HepG2 (cell line): Measurements from ENCODE around the gene ATP9A. TPM values are rescaled to one million over a fixed set of nuclear protein-coding genes. Genes with fewer than 3 reads are reported as not detected.

Source experiments
- AKAP8 ChIP-seq: sonication (generic); formaldehyde crosslinking; IDR thresholded peaks from 2 replicates; pipeline ENCODE4 v1.5.1; 2020; ENCODE audit warnings: mild to moderate bottlenecking, missing genetic modification reagents
- ARNT ChIP-seq: fragments of 450-650 bp; IDR thresholded peaks from 2 replicates; pipeline ENCODE4 v1.6.1; 2017
- ARNT2 ChIP-seq: sonication (generic); formaldehyde crosslinking; IDR thresholded peaks from 2 replicates; pipeline ENCODE4 v1.8.0; 2022; ENCODE audit warnings: mild to moderate bottlenecking, low read depth, missing genetic modification reagents, moderate library complexity
- BRD4 ChIP-seq: sonication (generic); formaldehyde crosslinking; IDR thresholded peaks from 2 replicates; pipeline ENCODE4 v1.4.0; 2020; ENCODE audit warnings: missing genetic modification reagents
- CHD4 ChIP-seq: fragments of 200-600 bp; sonication (generic); IDR thresholded peaks from 2 replicates; pipeline ENCODE4 v1.7.0; 2017; ENCODE audit warnings: mild to moderate bottlenecking, low read length, borderline replicate concordance
- FOXK1 ChIP-seq: sonication (generic); formaldehyde crosslinking; IDR thresholded peaks from 2 replicates; pipeline ENCODE4 v1.4.0; 2020; ENCODE audit warnings: low read depth, missing genetic modification reagents, borderline replicate concordance
- FOXO1 ChIP-seq: sonication (generic); formaldehyde crosslinking; IDR thresholded peaks from 2 replicates; pipeline ENCODE4 v1.4.0; 2020; ENCODE audit warnings: missing genetic modification reagents
- HMGA1 ChIP-seq: sonication (generic); formaldehyde crosslinking; conservative IDR thresholded peaks from 2 replicates; pipeline ENCODE4 v1.4.0; 2020; ENCODE audit warnings: missing genetic modification reagents
- HOXA5 ChIP-seq: sonication (generic); formaldehyde crosslinking; IDR thresholded peaks from 2 replicates; pipeline ENCODE4 v1.4.0; 2020; ENCODE audit warnings: missing genetic modification reagents
- HOXA9 ChIP-seq: sonication (generic); formaldehyde crosslinking; IDR thresholded peaks from 2 replicates; pipeline ENCODE4 v1.8.1; 2022; ENCODE audit warnings: missing genetic modification reagents, mild to moderate bottlenecking, moderate library complexity, borderline replicate concordance
- MLLT10 ChIP-seq: sonication (generic); formaldehyde crosslinking; IDR thresholded peaks from 2 replicates; pipeline ENCODE4 v1.4.0; 2020; ENCODE audit warnings: missing genetic modification reagents
- MZF1 ChIP-seq: sonication (generic); formaldehyde crosslinking; IDR thresholded peaks from 2 replicates; pipeline ENCODE4 v1.8.1; 2023; ENCODE audit warnings: mild to moderate bottlenecking, missing genetic modification reagents, borderline replicate concordance
- NFYB ChIP-seq: sonication (generic); formaldehyde crosslinking; IDR thresholded peaks from 2 replicates; pipeline ENCODE4 v1.4.0; 2020; ENCODE audit warnings: missing genetic modification reagents
- NFYC ChIP-seq: IDR thresholded peaks from 2 replicates; pipeline ENCODE4 v1.6.1; 2016; ENCODE audit warnings: missing genetic modification reagents, missing compliant biosample characterization
- RCOR2 ChIP-seq: IDR thresholded peaks from 2 replicates; pipeline ENCODE4 v1.6.1; 2016; ENCODE audit warnings: missing biosample characterization, missing genetic modification reagents
- RORA ChIP-seq: sonication (generic); formaldehyde crosslinking; IDR thresholded peaks from 2 replicates; pipeline ENCODE4 v1.5.0; 2020; ENCODE audit warnings: mild to moderate bottlenecking, missing genetic modification reagents, moderate library complexity
- TBL1XR1 ChIP-seq: fragments of 150-350 bp; IDR thresholded peaks from 2 replicates; pipeline ENCODE4 v1.6.1; 2014; ENCODE audit warnings: borderline replicate concordance, low read length; ENCODE audit not compliant: partially characterized antibody
- ZNF10 ChIP-seq: sonication (generic); formaldehyde crosslinking; IDR thresholded peaks from 2 replicates; pipeline ENCODE4 v1.4.0; 2020; ENCODE audit warnings: mild to moderate bottlenecking, low read depth, missing genetic modification reagents, borderline replicate concordance
- ZNF232 ChIP-seq: sonication (generic); formaldehyde crosslinking; IDR thresholded peaks from 2 replicates; pipeline ENCODE4 v1.4.0; 2020; ENCODE audit warnings: missing genetic modification reagents, borderline replicate concordance
- polyA plus RNA-seq, 8 experiments: library from polyadenylated mRNA; depleted of rRNA in 3 of 8; stranded (reverse) in 7 of 8; unstranded in 1 of 8; fragments of >200 nt; fragmentation: Illumina TruSeq in 4 of 8; extraction: Trizol in 4 of 8; gene quantifications; 2 replicates each; pipeline versions ENCODE4 v1.2.1 to v1.2.3, GENCODE V29; 2011 to 2016; ENCODE audit warnings: low read depth in 4 of 8, missing spikeins in 1 of 8, mixed read lengths in 1 of 8; ENCODE audit not compliant: insufficient read depth in 1 of 8
- total RNA-seq, 5 experiments: library from RNA; depleted of rRNA; stranded (reverse); fragments of >200 nt; fragmentation: Illumina TruSeq; extraction: Trizol; gene quantifications; 2 replicates each; pipeline ENCODE4 v1.2.3, GENCODE V29; 2016; ENCODE audit warnings: low read depth in 1 of 5
- TF ChIP-seq, protein P1 (sequence below): sonication (generic); formaldehyde crosslinking; IDR thresholded peaks from 2 replicates; pipeline ENCODE4 v1.5.1; 2020; ENCODE audit warnings: mild to moderate bottlenecking, missing genetic modification reagents, borderline replicate concordance
- TF ChIP-seq, protein P2 (sequence below): sonication (generic); formaldehyde crosslinking; IDR thresholded peaks from 2 replicates; pipeline ENCODE4 v1.4.0; 2020; ENCODE audit warnings: missing genetic modification reagents, mild to moderate bottlenecking, borderline replicate concordance
- TF ChIP-seq, protein P3 (sequence below): sonication (generic); formaldehyde crosslinking; IDR thresholded peaks from 2 replicates; pipeline ENCODE4 v1.5.0; 2020; ENCODE audit warnings: missing genetic modification reagents, mild to moderate bottlenecking, borderline replicate concordance
- TF ChIP-seq, protein P4 (sequence below): sonication (generic); formaldehyde crosslinking; IDR thresholded peaks from 2 replicates; pipeline ENCODE4 v1.8.1; 2023; ENCODE audit warnings: mild to moderate bottlenecking, inconsistent platforms, moderate library complexity, missing genetic modification reagents, borderline replicate concordance
- TF ChIP-seq, protein P5 (sequence below): sonication (generic); formaldehyde crosslinking; IDR thresholded peaks from 2 replicates; pipeline ENCODE4 v1.4.0; 2020; ENCODE audit warnings: missing genetic modification reagents

Gene ATP9A
- total and polyA plus RNA-seq, 2 of the 13 experiments (the other 11 are each of a cell fraction or from before 2014, with no cell fraction given), result 11.8 to 18.5 TPM

DNA sequence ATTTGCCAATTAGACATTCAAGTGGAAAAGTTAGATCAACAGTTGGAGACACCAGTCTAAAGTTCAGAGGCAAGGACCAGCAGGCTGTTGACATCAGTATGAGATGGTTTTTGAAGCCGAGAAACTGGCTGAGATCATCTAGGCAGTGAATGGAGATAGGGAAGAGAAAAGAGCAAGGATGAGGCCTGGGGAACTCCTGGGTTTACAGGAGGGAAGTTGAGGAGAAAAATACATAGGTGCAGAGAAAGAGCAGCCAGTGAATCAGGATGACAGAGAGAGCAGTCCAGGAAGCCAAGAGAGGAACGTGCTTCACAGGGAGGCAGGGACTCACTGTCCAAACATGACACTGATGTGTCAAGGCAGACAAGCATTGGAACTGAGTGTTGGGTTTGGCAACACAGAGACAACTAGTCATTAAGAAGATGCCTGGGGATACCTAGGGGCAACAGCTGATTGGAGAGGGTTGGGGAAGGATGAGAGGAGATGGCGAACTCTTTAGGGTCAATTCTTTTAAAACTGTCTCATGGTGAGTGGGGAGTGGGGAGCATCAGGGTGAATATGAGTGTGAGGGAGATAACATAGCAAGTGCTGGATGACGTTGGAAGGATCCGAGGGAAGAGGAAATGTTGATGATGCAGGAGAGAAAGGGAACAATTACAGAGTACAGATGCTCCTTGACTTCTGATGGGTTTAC lies 47.3 kb upstream of the ATP9A start (continued):
- TF ChIP-seq, protein P1, sequence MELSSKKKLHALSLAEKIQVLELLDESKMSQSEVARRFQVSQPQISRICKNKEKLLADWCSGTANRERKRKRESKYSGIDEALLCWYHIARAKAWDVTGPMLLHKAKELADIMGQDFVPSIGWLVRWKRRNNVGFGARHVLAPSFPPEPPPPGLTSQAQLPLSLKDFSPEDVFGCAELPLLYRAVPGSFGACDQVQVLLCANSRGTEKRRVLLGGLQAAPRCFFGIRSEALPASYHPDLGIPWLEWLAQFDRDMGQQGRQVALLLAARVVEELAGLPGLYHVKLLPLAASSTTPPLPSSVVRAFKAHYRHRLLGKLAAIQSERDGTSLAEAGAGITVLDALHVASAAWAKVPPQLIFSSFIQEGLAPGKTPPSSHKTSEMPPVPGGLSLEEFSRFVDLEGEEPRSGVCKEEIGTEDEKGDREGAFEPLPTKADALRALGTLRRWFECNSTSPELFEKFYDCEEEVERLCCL (CRISPR knock-in tag), result no peak
- TF ChIP-seq MZF1 (CRISPR knock-in tag), result no peak
- TF ChIP-seq ZNF232 (CRISPR knock-in tag), result no peak
- no peak; the same call in 1 of the 2 replicates for TF ChIP-seq FOXO1 (CRISPR knock-in tag)
- TF ChIP-seq, protein P2, sequence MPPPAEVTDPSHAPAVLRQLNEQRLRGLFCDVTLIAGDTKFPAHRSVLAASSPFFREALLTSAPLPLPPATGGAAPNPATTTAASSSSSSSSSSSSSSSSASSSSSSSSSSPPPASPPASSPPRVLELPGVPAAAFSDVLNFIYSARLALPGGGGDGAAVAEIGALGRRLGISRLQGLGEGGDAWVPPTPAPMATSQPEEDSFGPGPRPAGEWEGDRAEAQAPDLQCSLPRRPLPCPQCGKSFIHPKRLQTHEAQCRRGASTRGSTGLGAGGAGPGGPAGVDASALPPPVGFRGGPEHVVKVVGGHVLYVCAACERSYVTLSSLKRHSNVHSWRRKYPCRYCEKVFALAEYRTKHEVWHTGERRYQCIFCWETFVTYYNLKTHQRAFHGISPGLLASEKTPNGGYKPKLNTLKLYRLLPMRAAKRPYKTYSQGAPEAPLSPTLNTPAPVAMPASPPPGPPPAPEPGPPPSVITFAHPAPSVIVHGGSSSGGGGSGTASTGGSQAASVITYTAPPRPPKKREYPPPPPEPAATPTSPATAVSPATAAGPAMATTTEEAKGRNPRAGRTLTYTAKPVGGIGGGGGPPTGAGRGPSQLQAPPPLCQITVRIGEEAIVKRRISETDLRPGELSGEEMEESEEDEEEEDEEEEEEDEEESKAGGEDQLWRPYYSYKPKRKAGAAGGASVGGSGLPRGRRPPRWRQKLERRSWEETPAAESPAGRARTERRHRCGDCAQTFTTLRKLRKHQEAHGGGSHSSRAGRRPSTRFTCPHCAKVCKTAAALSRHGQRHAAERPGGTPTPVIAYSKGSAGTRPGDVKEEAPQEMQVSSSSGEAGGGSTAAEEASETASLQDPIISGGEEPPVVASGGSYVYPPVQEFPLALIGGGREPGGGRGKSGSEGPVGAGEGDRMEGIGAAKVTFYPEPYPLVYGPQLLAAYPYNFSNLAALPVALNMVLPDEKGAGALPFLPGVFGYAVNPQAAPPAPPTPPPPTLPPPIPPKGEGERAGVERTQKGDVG (CRISPR knock-in tag), result no peak
- no peak for TF ChIP-seq HMGA1 (CRISPR knock-in tag)
- no peak; the same call in 1 of the 2 replicates for TF ChIP-seq AKAP8
- TF ChIP-seq RCOR2 (CRISPR knock-in tag), result peak; percentile 48; the same call in 1 of the 2 replicates
- TF ChIP-seq HOXA9 (CRISPR knock-in tag), result no peak
- TF ChIP-seq BRD4 (CRISPR knock-in tag), result no peak
- TF ChIP-seq ARNT2 (CRISPR knock-in tag), result 0 out of 2 replicates have a peak, but pooled peaks have one; percentile 28
- TF ChIP-seq, protein P3, sequence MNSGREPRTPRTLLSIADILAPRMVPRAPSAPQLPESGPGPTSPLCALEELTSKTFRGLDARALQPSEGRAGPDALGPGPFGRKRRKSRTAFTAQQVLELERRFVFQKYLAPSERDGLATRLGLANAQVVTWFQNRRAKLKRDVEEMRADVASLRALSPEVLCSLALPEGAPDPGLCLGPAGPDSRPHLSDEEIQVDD, result no peak
- TF ChIP-seq CHD4, result no peak
- no peak for TF ChIP-seq MLLT10
- TF ChIP-seq RORA (CRISPR knock-in tag), result no peak
- TF ChIP-seq ZNF10, result no peak
- TF ChIP-seq, protein P4, sequence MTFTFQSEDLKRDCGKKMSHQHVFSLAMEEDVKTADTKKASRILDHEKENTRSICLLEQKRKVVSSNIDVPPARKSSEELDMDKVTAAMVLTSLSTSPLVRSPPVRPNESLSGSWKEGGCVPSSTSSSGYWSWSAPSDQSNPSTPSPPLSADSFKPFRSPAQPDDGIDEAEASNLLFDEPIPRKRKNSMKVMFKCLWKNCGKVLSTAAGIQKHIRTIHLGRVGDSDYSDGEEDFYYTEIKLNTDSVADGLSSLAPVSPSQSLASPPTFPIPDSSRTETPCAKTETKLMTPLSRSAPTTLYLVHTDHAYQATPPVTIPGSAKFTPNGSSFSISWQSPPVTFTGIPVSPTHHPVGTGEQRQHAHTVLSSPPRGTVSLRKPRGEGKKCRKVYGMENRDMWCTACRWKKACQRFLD, result no peak
- TF ChIP-seq NFYB, result no peak
- no peak for TF ChIP-seq TBL1XR1
- TF ChIP-seq ARNT, result no peak
- no peak for TF ChIP-seq FOXK1 (CRISPR knock-in tag)
- TF ChIP-seq HOXA5, result no peak
- TF ChIP-seq NFYC, result no peak
- TF ChIP-seq, protein P5, sequence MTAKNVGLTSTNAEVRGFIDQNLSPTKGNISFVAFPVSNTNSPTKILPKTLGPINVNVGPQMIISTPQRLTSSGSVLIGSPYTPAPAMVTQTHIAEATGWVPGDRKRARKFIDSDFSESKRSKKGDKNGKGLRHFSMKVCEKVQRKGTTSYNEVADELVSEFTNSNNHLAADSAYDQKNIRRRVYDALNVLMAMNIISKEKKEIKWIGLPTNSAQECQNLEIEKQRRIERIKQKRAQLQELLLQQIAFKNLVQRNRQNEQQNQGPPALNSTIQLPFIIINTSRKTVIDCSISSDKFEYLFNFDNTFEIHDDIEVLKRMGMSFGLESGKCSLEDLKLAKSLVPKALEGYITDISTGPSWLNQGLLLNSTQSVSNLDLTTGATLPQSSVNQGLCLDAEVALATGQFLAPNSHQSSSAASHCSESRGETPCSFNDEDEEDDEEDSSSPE (CRISPR knock-in tag), result no peak
